ENCODE measurements around the gene STARD3. TPM values are rescaled to one million over a fixed set of nuclear protein-coding genes. Genes with fewer than 3 reads are reported as not detected.
"Not testable (repeated sequence)": the region's sequence is repeated elsewhere in the genome, so short reads cannot be mapped to it uniquely, and the experiment has no call there.

Gene STARD3
- total RNA-seq, 1 experiment from 2014 or later = 47.7 TPM

DNA sequence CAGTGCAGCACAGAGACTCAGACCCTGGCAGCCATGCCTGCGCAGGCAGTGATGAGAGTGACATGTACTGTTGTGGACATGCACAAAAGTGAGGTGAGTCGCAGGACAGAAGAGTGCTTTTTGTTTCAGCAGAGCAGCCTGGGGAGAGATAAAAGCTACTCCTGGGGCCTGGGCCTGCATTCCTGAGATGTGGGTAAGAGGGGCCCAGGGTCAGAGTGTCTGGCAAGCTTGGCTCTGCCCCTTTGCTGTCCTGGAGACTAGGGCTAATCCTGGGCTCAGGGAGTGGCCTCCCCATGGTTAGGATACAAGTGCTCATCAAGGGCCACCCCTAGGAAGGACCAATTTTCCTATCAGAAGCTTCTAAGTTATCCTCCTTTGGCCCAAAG, 58.1 kb downstream of the STARD3 start:
- H3K9me2 ChIP-seq (ENCODE audit: insufficient read depth) = no peaks in the 10 kb centered on the region
- POLR2A ChIA-PET (ENCODE audit: unreplicated experiment) = no interaction called here
- no peaks in the 10 kb centered on the region for H3K27me3 ChIP-seq (ENCODE audit: insufficient read depth, low read depth)
- no peaks in the 10 kb centered on the region for H3K9me3 ChIP-seq (ENCODE audit: insufficient read depth, low read depth)
- no peak overlapping the region for H3K4me2 ChIP-seq
- no peaks in the 10 kb centered on the region for H3K36me3 ChIP-seq (ENCODE audit: low read depth)
- BruUV-seq (replicated peaks) = no TSS peak
- CTCF ChIA-PET = no interaction called here
- H2AFZ ChIP-seq = no peak overlapping the region
- no peak for TF ChIP-seq EZH2 (IDR thresholded peaks at IDR 0.05; ENCODE audit: low read depth)
- TF ChIP-seq, protein P1, sequence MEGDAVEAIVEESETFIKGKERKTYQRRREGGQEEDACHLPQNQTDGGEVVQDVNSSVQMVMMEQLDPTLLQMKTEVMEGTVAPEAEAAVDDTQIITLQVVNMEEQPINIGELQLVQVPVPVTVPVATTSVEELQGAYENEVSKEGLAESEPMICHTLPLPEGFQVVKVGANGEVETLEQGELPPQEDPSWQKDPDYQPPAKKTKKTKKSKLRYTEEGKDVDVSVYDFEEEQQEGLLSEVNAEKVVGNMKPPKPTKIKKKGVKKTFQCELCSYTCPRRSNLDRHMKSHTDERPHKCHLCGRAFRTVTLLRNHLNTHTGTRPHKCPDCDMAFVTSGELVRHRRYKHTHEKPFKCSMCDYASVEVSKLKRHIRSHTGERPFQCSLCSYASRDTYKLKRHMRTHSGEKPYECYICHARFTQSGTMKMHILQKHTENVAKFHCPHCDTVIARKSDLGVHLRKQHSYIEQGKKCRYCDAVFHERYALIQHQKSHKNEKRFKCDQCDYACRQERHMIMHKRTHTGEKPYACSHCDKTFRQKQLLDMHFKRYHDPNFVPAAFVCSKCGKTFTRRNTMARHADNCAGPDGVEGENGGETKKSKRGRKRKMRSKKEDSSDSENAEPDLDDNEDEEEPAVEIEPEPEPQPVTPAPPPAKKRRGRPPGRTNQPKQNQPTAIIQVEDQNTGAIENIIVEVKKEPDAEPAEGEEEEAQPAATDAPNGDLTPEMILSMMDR (conservative IDR thresholded peaks at IDR 0.05) = no peak
- no peaks in the 10 kb centered on the region for H4K20me1 ChIP-seq (ENCODE audit: insufficient read depth)
- H3K27ac ChIP-seq = no peak overlapping the region
- no peak overlapping the region for H3K4me3 ChIP-seq
- no peaks in the 10 kb centered on the region; the same call in 1 of the 2 replicates for H3F3A ChIP-seq (ENCODE audit: insufficient read depth, low read depth)
- H3K79me2 ChIP-seq (ENCODE audit: low read depth) = peaks cover 7% of the 10 kb centered on the region
- no peak for DNase-seq
- intact Hi-C loops (cut with micrococcal nuclease; ENCODE audit: unreplicated experiment) = no loop called here
- peaks cover 5% of the 10 kb centered on the region for H3K4me1 ChIP-seq (replicated peaks; ENCODE audit: insufficient read depth)

DNA sequence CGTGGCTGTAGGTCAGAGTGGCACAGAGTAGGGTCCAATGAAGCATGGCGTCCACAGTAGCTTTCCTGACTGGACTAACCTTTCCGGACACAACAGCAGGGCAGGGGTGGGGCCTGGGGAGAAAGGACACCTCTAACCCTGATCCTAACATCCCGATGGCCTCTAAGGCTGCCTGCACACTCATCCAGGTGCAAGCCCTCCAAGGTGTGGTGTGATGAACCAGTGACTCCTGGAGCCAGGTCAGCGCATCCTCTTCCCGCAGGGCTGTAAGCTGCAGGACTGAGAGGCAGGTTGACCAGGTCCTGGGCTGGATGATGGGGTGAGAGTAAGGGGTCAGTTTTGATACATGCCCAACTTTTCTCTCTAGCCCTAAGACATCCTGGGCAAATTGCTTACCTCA, 59.8 kb downstream of the STARD3 start:
- no peak for DNase-seq
- Histone ChIP-seq H3K9me3 (ENCODE audit: insufficient read depth, low read depth) (no peaks in the 10 kb centered on the region), H4K20me1 (ENCODE audit: insufficient read depth) (peaks cover 4% of the 10 kb centered on the region; the same call in 1 of the 2 replicates), H3K27me3 (ENCODE audit: insufficient read depth, low read depth) (no peaks in the 10 kb centered on the region), H3K9me2 (ENCODE audit: insufficient read depth) (no peaks in the 10 kb centered on the region), H2AFZ (no peak overlapping the region), H3K79me2 (ENCODE audit: low read depth) (peaks cover 24% of the 10 kb centered on the region), H3K4me1 (replicated peaks; ENCODE audit: insufficient read depth) (peaks cover 15% of the 10 kb centered on the region), H3K4me3 (no peak overlapping the region), H3K36me3 (ENCODE audit: low read depth) (no peaks in the 10 kb centered on the region), H3K4me2 (no peak overlapping the region), H3K27ac (no peak overlapping the region), H3F3A (ENCODE audit: insufficient read depth, low read depth) (peaks cover 10% of the 10 kb centered on the region)
- intact Hi-C loops (cut with micrococcal nuclease; ENCODE audit: unreplicated experiment) = no loop called here
- POLR2A ChIA-PET (ENCODE audit: unreplicated experiment) = no interaction called here
- no TSS peak for BruUV-seq (replicated peaks)
- CTCF ChIA-PET = no interaction called here
- no peak for TF ChIP-seq EZH2 (IDR thresholded peaks at IDR 0.05; ENCODE audit: low read depth)
- TF ChIP-seq, protein P1 (conservative IDR thresholded peaks at IDR 0.05) = no peak

DNA sequence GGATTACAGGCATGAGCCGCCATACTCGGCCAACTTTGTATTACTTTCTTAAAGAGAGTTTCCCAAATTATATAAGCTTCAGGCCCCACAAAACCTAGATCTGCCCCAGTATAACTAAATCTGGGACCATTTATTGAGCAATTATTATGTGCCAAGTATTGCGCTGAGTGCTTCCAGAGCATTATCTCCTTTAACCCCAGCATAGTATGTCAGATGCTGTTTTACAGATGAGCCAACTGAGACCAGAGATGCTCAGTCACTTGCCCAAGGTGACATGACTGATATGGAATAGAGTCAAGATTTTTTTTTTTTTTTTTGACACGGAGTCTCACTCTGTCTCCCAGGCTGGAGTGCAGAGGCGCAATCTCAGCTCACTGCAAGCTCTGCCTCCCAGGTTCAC, 61.0 kb downstream of the STARD3 start:
- Histone ChIP-seq H3K4me3 (no peak overlapping the region), H3K27me3 (ENCODE audit: insufficient read depth, low read depth) (no peaks in the 10 kb centered on the region), H3K79me2 (ENCODE audit: low read depth) (peaks cover 36% of the 10 kb centered on the region), H3K9me2 (ENCODE audit: insufficient read depth) (no peaks in the 10 kb centered on the region), H3K4me1 (replicated peaks; ENCODE audit: insufficient read depth) (peaks cover 27% of the 10 kb centered on the region), H4K20me1 (ENCODE audit: insufficient read depth) (peaks cover 6% of the 10 kb centered on the region; the same call in 1 of the 2 replicates), H3K36me3 (ENCODE audit: low read depth) (no peaks in the 10 kb centered on the region), H2AFZ (no peak overlapping the region), H3K4me2 (no peak overlapping the region), H3K27ac (no peak overlapping the region), H3F3A (ENCODE audit: insufficient read depth, low read depth) (peaks cover 22% of the 10 kb centered on the region), H3K9me3 (ENCODE audit: insufficient read depth, low read depth) (no peaks in the 10 kb centered on the region)
- DNase-seq = no peak
- BruUV-seq (replicated peaks) = no TSS peak
- intact Hi-C loops (cut with micrococcal nuclease; ENCODE audit: unreplicated experiment) = no loop called here
- POLR2A ChIA-PET (ENCODE audit: unreplicated experiment) = no interaction called here
- TF ChIP-seq EZH2 (IDR thresholded peaks at IDR 0.05; ENCODE audit: low read depth) = no peak
- TF ChIP-seq, protein P1 (conservative IDR thresholded peaks at IDR 0.05) = no peak
- CTCF ChIA-PET = no interaction called here

DNA sequence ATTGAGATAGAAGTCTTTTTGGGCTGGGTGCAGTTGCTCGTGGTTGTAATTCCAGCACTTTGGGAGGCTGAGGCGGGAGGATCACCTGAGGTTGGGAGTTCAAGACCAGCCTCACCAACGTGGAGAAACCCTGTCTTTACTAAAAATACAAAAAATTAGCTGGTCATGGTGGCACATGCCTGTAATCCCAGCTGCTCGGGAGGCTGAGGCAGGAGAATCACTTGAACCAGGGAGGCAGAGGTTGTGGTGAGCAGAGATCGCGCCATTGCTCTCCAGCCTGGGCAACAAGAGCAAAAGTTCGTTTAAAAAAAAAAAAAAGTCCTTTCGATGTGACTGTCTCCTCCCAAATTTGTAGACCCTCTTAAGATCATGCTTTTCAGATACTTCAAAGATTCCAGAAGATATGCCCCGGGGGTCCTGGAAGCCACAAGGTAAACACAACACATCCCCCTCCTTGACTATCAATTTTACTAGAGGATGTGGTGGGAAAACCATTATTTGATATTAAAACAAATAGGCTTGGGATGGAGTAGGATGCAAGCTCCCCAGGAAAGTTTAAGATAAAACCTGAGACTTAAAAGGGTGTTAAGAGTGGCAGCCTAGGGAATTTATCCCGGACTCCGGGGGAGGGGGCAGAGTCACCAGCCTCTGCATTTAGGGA, 62.3 kb downstream of the STARD3 start:
- H4K20me1 ChIP-seq (ENCODE audit: insufficient read depth); H3K9me2 ChIP-seq (ENCODE audit: insufficient read depth); DNase-seq; intact Hi-C loops (cut with micrococcal nuclease; ENCODE audit: unreplicated experiment); H3K36me3 ChIP-seq (ENCODE audit: low read depth); H3K27me3 ChIP-seq (ENCODE audit: insufficient read depth, low read depth); H3K9me3 ChIP-seq (ENCODE audit: insufficient read depth, low read depth): not testable (repeated sequence)
- Histone ChIP-seq H3K4me3 (peak overlapping the region; percentile 71), H3K27ac (peak overlapping the region; percentile 20), H3K4me2 (peak overlapping the region; percentile 73), H3F3A (ENCODE audit: insufficient read depth, low read depth) (peaks cover 35% of the 10 kb centered on the region), H3K4me1 (replicated peaks; ENCODE audit: insufficient read depth) (peaks cover 40% of the 10 kb centered on the region), H3K79me2 (ENCODE audit: low read depth) (peaks cover 47% of the 10 kb centered on the region), H2AFZ (peak overlapping the region; percentile 80; the same call in 1 of the 2 replicates)
- TSS peak; percentile 69 for BruUV-seq (replicated peaks)
- POLR2A ChIA-PET (ENCODE audit: unreplicated experiment) = interaction anchor here (0.5 to 1.0 kb wide), 7 partner anchors 8 to 1989 kb away, joined by 3 to 7 read pairs (median 4); partner anchors contain the start of genes MIEN1 and PGAP3
- CTCF ChIA-PET = interaction anchor here (0.6 kb wide), 3 partner anchors 33 to 66 kb away, joined by 3 to 9 read pairs (median 4); no protein-coding TSS in a partner anchor

All from PC-9 (cell line).